PC-9 (cell line): Measurements from ENCODE around the gene CYB5R4. TPM values are rescaled to one million over a fixed set of nuclear protein-coding genes. Genes with fewer than 3 reads are reported as not detected.

Experiments used
- BruUV-seq: library from RNA; stranded (reverse); fragments of 400-500 nt; replicated peaks from 2 replicates; lab custom pipeline; 2021; lab: Mats Ljungman, UMichigan
- CTCF ChIA-PET: fragments of 300-600 bp; sonication (Branson Sonifier 250); formaldehyde crosslinking; loops from one replicate; lab custom pipeline; 2022; ENCODE audit warnings: antibody characterized with exemption; lab: Charles Lee
- POLR2A ChIA-PET: fragments of 300-600 bp; sonication (Branson Sonifier 250); formaldehyde crosslinking; loops from one replicate; lab custom pipeline; 2022; ENCODE audit warnings: antibody characterized with exemption; ENCODE audit not compliant: unreplicated experiment; lab: Charles Lee
- DNase-seq, 2 experiments: peaks; one replicate each; pipeline versions ENCODE4 v3.0.0 to v3.0.0-alpha.2; 2015 to 2022; ENCODE audit warnings: mixed read lengths in 1 of 2
- H2AFZ ChIP-seq: fragments of 200-600 bp; sonication (generic); 2 replicates; pipeline ENCODE4 v1.8.1; 2017; ENCODE audit warnings: antibody characterized with exemption
- H3F3A ChIP-seq: fragments of 200-600 bp; sonication (generic); 2 replicates; pipeline ENCODE4 v1.8.1; 2017; ENCODE audit warnings: antibody characterized with exemption, mild to moderate bottlenecking, low read depth; ENCODE audit not compliant: insufficient read depth
- H3K27ac ChIP-seq: fragments of 200-600 bp; sonication (generic); 2 replicates; pipeline ENCODE4 v1.6.1; 2016; ENCODE audit warnings: mixed run types
- H3K27me3 ChIP-seq: fragments of 200-600 bp; sonication (generic); 2 replicates; pipeline ENCODE4 v1.6.1; 2016; ENCODE audit warnings: low read depth, mixed run types; ENCODE audit not compliant: insufficient read depth
- H3K36me3 ChIP-seq: fragments of 200-600 bp; sonication (generic); 2 replicates; pipeline ENCODE4 v1.6.1; 2016; ENCODE audit warnings: low read depth, mixed run types
- H3K4me1 ChIP-seq: fragments of 200-600 bp; sonication (generic); replicated peaks from 2 replicates; pipeline ENCODE4 v1.6.1; 2016; ENCODE audit warnings: mixed run types; ENCODE audit not compliant: insufficient read depth
- H3K4me2 ChIP-seq: fragments of 200-600 bp; sonication (generic); 2 replicates; pipeline ENCODE4 v1.6.1; 2017; ENCODE audit warnings: mixed run types
- H3K4me3 ChIP-seq: fragments of 200-600 bp; sonication (generic); 2 replicates; pipeline ENCODE4 v1.6.1; 2016; ENCODE audit warnings: mixed run types
- H3K79me2 ChIP-seq: fragments of 200-600 bp; sonication (generic); 2 replicates; pipeline ENCODE4 v1.6.1; 2017; ENCODE audit warnings: low read depth, mixed run types
- H3K9me2 ChIP-seq: fragments of 200-600 bp; sonication (generic); 2 replicates; pipeline ENCODE4 v1.8.1; 2017; ENCODE audit warnings: mild to moderate bottlenecking; ENCODE audit not compliant: insufficient read depth
- H3K9me3 ChIP-seq: fragments of 200-600 bp; sonication (generic); 2 replicates; pipeline ENCODE4 v1.8.1; 2016; ENCODE audit warnings: low read depth; ENCODE audit not compliant: insufficient read depth
- H4K20me1 ChIP-seq: fragments of 200-600 bp; sonication (generic); 2 replicates; pipeline ENCODE4 v1.8.1; 2017; ENCODE audit not compliant: insufficient read depth
- CTCF ChIP-seq: fragments of 200-600 bp; sonication (generic); conservative IDR thresholded peaks from 2 replicates; pipeline ENCODE4 v1.6.1; 2017; ENCODE audit warnings: mixed run types, antibody characterized with exemption, mild to moderate bottlenecking, moderate library complexity
- EZH2 ChIP-seq: fragments of 200-600 bp; sonication (generic); IDR thresholded peaks from 2 replicates; pipeline ENCODE4 v1.8.0; 2017; ENCODE audit warnings: antibody characterized with exemption, low read depth
- intact Hi-C: fragments of 100-400 bp; cut with micrococcal nuclease; formaldehyde crosslinking; loops from one replicate; pipeline ENCODE4 v1.10.0; 2022; ENCODE audit not compliant: unreplicated experiment
- total RNA-seq: library from RNA; stranded (reverse); gene quantifications from 2 replicates; pipeline ENCODE4 v1.2.3, GENCODE V29; 2021

Gene CYB5R4
- total RNA-seq, 1 experiment from 2014 or later = 22.7 TPM

DNA sequence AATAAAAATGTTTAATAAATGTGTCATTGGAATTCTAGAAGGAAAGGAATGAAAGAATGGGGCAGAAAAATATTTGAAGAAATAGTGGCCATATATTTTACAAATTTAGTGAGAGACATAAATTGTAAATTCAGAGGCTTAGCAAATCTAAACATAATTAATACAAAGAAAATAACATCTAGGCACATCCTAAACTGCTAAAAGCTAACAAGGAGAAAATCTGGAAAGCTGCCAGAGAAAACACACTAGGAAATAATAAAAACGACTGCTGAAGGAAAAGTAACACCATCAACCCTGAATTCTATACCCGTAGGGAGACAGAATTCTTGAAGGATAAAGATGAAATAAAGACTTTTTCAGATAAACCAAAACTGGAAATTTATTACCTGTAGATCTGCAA lies 23.8 kb downstream of the CYB5R4 start:
- Histone ChIP-seq H3K36me3 (no peaks in the 10 kb centered on the region), H3F3A (no peaks in the 10 kb centered on the region), H3K4me1 (no peaks in the 10 kb centered on the region), H3K9me2 (no peaks in the 10 kb centered on the region), H4K20me1 (no peaks in the 10 kb centered on the region), H3K4me2 (no peak overlapping the region), H3K27ac (no peak overlapping the region), H3K4me3 (no peak overlapping the region), H3K27me3 (no peaks in the 10 kb centered on the region), H2AFZ (no peak overlapping the region), H3K9me3 (no peaks in the 10 kb centered on the region), H3K79me2 (0 out of 2 replicates have a peak, but pooled peaks cover 3% of the 10 kb centered on the region)
- no TSS peak for BruUV-seq
- CTCF ChIA-PET = no interaction called here
- intact Hi-C loops = loop anchor here (5.0 to 10.0 kb wide), 3 partner anchors 1084 to 1439 kb away; no protein-coding TSS in a partner anchor
- DNase-seq = no peak
- POLR2A ChIA-PET = no interaction called here
- TF ChIP-seq CTCF = no peak
- TF ChIP-seq EZH2 = no peak

- Histone ChIP-seq H3K9me3 (no peaks in the 10 kb centered on the region), H3K4me2 (no peak overlapping the region), H3K27ac (no peak overlapping the region), H3K4me1 (no peaks in the 10 kb centered on the region), H3K79me2 (0 out of 2 replicates have a peak, but pooled peaks cover 3% of the 10 kb centered on the region), H3K9me2 (no peaks in the 10 kb centered on the region), H2AFZ (no peak overlapping the region), H4K20me1 (no peaks in the 10 kb centered on the region), H3F3A (no peaks in the 10 kb centered on the region), H3K4me3 (no peak overlapping the region), H3K27me3 (no peaks in the 10 kb centered on the region), H3K36me3 (no peaks in the 10 kb centered on the region)
- BruUV-seq = no TSS peak
- intact Hi-C loops = loop anchor here (1.0 to 10.0 kb wide), 4 partner anchors 336 to 1438 kb away; no protein-coding TSS in a partner anchor
- POLR2A ChIA-PET = no interaction called here
- CTCF ChIA-PET = interaction anchor here (0.6 kb wide), 1 partner anchor 12 kb away, joined by 3 read pairs; no protein-coding TSS in a partner anchor
- peak in 1 of 2 experiments; percentile 59 for DNase-seq
- TF ChIP-seq CTCF (peak; percentile 71), EZH2 (no peak)
Measured at GRCh38 chr6:83884523-83884922, 25.0 kb downstream of the CYB5R4 start.

DNA sequence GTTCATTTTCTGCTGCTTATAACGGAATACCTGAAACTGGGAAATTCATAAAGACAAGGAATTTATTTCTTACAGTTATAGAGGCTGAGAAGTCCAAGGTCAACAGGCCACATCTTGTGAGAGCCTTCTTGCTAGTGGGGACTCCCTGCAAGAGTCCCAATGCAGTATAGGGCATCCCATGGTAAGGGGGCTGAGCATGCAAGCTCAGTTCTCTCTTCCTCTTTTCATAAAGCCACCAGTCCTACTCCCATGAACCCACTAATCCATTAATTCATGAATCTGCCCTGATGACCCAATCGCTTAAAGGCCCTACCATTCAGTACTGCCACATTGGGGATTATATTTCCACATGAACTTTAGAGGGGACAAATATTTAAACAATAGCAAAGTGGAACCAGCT lies 26.5 kb downstream of the CYB5R4 start:
- Histone ChIP-seq H3K4me3 (no peak overlapping the region), H3F3A (no peaks in the 10 kb centered on the region), H3K4me1 (no peaks in the 10 kb centered on the region), H3K27ac (no peak overlapping the region), H3K27me3 (no peaks in the 10 kb centered on the region), H3K9me2 (no peaks in the 10 kb centered on the region), H3K79me2 (0 out of 2 replicates have a peak, but pooled peaks cover 3% of the 10 kb centered on the region), H3K36me3 (no peaks in the 10 kb centered on the region), H2AFZ (no peak overlapping the region), H4K20me1 (no peaks in the 10 kb centered on the region), H3K4me2 (no peak overlapping the region), H3K9me3 (no peaks in the 10 kb centered on the region)
- POLR2A ChIA-PET = interaction anchor here (0.7 kb wide), 1 partner anchor 29 kb away, joined by 8 read pairs; no protein-coding TSS in a partner anchor
- no TSS peak for BruUV-seq
- no peak for DNase-seq
- CTCF ChIA-PET = no interaction called here
- intact Hi-C loops = loop anchor here (10.0 kb wide), 1 partner anchor 1239 kb away; no protein-coding TSS in a partner anchor
- no peak for TF ChIP-seq EZH2
- TF ChIP-seq CTCF = no peak
